NCI-H524 (cell line): ENCODE data around the gene PTP4A2.

Experiments
- DNase-seq, 2 experiments: peaks; one replicate each; lab custom pipeline; 2025; lab: John Stamatoyannopoulos, UW

PTP4A2 gene

DNA sequence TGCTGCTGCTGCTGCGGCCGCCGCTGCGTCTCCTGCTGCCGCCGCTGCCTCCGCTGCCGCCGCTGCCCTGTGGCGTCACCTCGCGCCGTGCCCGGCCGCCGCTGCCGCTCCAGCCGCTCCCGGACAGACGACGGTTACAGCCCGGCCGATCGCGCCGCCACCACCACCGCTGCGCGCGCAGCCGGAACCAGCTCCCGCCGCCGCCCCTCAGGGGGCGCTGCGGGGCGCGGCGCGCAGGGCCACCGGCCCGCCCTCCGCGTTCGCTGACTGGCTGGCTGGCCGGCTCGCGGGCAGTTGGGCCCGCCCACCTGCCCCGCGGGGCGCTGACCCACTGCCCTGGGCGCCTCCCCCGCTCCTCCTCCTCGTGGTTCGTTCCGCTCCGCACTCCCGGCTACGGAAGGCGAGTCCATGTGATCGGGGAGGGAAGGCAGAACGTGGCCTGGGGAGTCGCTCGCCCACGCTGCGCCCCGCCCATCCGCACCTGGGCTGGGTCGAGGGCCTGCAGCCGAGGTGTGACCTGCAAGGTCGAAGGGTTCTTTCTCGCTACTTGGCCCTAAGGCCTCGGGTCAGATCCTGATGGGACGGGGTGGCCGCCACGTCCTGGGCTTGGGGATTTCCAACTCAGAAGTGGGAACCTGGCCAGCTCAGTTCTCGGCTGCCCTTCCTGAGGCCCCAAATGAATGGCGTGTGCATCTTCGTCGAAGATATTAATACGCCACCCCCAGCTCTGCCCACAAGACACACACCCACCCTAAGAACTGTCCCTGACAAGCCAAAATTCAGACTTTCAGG is at the start of gene PTP4A2:
Gene PTP4A2 (minus strand): TSS at position 185 of the 792 bp plus-strand sequence. CDS start 19,303 bp downstream, outside the sequence.
- peak; percentile 73 to 89 for DNase-seq

DNA sequence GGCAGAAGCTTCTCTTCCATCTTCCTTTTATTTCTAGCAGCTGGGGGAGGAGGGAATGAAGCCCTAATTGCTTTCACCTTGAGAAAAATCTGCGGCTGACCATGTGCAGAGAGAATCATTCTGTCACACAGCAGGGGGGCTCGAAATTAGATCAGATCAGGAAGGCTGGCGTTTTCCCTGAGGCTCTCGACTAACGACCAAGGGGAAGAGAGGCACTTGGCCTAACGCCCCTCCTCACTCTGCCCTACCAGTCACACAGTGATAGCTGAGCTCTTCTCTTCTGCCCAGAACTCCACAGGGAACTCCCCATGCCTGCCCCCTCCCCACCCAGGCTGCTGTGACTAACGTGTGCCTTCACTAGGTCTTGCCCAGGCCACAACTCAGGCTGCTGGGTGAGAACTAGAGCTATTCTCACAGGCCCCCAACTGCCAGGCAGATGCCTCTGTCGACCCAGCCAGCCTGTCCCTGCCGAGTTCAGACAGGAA is 49.0 kb upstream of the PTP4A2 start:
- peak; percentile 64 to 71 for DNase-seq

DNA sequence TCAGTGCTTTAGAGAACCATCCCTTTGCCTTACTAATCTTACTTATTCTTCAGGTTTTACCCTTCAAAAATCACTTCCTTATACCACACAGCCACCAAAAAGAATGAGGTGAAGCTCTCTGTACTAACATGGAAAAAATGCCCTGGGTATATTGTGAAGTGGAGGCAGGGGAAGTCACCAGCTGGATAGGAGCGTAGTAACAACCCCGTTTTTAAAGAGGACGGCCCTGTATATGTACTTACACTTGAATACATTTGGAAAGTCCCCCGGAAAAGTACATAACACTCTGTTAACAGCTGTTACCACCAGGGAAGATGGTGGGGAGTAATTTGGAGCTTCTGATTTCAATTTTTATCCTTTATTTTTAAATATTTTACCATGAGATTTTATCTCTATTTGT is 47.3 kb upstream of the PTP4A2 start:
- DNase-seq: peak in 1 of 2 experiments; percentile 33

DNA sequence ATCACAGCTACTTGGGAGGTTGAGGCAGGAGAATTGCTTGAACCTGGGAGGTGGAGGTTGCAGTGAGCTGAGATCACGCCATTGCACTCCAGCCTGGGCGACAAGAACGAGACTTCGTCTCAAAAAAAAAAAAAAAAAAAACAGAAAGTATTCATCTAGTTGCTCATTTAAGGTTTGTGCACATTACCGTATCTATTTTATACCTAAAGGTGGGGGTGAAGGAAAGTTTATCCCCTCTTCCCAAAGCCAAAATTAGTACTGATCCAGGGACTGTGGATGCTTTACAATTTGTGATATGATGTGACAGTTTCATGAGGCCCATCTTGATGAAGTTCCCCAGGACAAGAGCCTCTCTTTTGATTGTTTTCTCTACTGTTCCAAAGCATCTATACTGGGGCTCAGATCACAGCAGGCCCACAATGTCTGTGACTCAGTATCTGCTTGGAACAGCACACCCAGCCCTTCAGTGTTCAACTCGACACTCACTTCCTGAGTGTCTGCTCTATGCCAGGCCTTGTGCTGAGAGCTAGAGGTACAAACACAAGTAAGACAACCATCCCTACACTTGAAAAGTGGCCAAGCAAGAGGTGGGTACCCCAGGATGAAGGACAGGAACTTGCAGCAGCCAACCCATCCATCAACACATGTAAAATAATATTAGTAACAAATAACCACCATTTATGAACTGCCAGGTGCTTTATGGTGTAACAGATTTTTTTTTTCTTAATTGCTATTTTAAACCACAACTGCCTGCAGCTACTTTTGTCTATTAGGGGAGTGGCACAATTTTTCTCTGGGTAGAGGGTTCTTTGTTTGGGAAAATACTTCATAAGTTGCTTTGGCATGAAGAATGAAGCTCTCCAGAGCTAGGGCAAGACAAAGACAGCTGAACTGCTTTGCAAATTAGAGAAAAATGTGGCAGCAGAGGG is 46.5 kb upstream of the PTP4A2 start:
- DNase-seq: no peak

DNA sequence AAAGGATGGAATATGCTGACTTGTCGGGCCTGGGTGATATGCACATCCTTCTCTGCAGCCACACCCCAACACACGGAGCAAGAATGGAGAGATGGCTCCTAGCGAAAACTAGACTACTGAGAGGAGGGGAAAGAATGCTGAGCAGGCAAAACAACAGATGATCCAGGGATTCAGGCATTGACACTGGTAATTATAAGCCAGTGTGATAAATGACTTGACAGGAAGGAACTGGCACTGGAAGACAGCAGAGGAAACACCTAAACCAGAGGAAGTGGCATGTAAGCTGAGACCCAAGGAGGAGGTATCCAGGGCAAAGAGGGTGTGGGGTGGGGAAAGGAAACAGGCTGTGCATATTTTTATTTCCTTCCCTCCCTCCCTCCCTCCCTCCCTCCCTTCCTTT is 43.8 kb upstream of the PTP4A2 start:
- peak in 1 of 2 experiments; percentile 27 for DNase-seq

DNA sequence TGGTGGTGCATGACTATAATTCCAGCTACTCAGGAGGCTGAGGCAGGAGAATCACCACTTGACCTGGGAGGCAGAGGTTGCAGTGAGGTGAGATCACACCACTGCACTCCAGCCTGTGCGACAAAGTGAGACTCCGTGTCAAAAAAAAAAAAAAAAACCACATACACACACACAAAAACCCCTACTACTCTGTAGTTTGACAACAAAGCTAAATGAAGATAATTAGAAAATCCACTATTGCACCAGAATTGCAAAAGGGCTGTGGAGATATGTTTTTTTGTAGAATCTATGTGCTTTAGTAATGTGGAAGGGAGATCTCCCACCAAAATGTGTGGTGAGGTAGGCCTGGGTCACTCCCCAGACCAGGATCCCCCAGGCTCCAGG is 43.3 kb upstream of the PTP4A2 start:
- no peak for DNase-seq

DNA sequence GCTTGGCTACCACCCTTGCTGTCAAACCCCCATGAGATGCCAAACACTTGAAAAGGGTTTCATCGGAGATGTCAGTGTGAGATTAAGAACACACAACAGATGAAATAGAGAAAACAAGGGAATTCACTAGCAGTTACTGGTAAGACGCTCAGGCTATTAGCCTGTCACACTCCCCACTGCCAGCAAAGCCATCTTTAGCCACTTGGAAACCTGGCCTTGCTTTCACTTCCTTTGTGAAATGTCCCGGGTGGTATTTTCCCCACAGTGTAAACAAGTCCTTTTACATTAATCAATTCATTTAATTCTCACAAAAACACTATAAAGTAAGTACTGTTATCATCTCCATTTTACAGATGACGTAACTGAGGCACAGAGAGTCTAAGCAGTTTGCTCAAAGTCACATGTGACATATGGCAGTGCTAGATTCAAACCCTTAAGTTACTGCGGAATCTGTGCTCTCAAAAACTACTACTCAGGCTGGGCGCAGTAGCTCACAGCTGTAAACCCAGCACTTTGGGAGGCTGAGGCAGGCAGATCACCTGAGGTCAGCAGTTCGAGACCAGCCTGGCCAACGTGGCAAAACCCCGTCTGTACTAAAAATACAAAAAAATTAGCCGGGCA is 42.8 kb upstream of the PTP4A2 start:
- no peak for DNase-seq

DNA sequence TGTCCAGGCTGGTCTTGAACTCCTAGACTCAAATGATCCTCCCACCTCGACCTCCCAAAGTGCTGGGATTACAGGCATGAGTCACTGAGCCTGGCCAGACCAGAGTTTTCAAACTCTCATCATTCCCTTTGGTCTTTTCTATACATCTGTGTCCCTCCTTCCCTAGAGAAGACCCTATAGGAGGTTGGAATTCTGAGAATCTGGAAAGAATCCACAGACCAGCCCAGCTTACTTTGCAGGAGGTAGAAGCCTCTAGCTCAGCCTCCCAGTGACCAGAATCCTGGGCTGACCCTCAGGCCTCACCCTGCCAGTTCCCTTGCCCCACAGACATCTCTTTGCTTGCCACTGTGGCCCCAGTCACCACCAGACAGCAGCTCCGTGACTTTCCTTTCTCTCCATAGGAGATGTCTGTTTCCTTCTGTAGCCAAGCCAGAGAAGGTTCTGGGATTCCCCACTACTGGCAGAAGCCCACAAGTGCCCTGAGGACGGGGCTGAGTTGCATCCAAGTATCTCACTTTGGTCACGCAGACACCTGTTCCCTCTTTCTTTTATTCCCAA is 40.8 kb upstream of the PTP4A2 start:
- no peak for DNase-seq

DNA sequence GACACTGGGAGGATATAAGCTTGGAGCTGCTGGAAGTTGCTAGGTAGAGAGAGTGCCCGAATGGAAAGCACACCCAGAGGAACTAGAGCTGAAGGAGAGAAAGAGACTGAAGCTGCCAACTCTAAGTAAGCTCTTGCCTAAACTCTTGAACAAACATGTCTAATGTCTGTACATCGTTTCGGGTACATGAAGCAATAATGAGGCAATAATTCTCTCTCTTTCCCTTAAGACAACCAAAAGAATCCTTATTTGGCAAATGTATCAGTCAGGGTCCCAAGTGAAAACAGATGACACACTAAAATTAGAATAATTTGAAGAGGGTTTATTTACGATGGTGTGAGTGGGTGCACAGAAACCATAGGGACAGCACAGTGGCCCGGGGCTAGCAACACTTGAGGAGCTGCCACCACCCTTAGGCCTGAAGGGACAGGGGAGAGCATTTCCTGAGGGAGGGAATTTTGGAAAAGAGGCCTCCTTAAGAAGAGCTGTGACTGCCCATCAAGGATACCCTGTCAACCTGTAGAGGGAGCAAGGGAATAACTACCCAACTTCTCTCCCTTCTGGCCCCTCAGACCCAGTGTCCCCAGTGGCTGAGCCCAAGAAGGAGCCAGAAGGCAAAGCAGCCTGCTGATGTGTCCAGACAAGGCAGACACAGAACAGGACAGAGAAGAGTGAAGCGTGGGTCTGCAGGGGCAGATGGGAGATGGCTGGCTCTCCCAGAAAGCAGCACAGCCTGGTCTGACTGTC is 39.4 kb upstream of the PTP4A2 start:
- peak; percentile 32 to 75 for DNase-seq

DNA sequence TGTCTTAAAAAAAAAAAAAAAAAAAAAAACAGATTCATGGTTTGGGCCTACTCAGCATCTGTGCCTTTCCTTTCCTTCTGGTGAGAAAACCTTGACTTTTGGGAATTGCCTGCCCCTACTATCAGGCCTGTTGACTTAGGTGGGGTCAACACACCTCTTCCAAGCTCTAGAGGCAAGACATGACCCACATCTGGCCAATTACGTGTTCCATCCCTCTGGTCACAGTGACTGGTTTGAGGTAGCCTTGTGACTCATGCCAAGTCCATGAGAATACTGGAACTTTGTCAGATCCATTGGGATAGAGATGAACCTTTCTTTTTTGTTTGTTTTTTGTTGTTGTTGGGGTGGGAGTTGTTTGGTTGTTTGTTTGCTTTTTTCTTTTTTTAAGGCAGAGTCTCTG is 38.2 kb upstream of the PTP4A2 start:
- no peak for DNase-seq

DNA sequence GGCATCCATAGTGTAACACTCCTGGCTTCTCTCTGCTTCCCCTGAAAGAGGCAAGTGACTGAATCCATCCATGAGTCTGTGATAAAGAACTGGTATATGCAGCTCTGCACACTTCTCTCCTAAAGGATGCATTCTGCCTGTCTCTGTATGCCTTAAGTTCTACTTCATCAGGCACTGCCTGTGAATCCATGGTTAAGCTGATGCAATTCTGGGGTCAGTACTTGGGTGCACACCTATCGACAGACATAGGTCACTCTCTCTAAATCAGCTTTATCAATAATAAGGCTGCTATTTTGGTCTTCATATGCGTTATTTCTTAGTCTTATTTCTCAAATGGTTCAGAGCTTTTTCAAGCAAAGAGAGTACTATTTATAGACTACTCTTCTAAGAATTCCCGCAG is 32.7 kb upstream of the PTP4A2 start:
- no peak for DNase-seq

DNA sequence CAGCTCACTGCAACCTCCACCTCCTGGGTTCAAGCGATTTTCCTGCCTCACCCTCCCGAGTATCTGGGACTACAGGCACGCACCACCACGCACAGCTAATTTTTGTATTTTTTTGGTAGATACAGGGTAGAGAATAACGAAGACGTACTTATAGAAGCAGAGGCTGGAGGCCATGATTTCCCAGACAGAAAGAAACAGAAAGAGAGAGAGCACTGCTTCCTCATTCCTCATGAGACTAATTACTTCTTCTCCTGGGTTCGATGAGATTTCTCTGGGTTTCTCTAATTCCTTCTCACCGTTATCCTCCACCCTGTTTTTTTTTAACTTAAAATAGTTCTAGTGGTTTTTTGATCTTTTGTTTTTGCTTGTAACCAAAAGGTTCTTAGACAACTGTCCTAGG is 23.4 kb upstream of the PTP4A2 start:
- DNase-seq: no peak

DNA sequence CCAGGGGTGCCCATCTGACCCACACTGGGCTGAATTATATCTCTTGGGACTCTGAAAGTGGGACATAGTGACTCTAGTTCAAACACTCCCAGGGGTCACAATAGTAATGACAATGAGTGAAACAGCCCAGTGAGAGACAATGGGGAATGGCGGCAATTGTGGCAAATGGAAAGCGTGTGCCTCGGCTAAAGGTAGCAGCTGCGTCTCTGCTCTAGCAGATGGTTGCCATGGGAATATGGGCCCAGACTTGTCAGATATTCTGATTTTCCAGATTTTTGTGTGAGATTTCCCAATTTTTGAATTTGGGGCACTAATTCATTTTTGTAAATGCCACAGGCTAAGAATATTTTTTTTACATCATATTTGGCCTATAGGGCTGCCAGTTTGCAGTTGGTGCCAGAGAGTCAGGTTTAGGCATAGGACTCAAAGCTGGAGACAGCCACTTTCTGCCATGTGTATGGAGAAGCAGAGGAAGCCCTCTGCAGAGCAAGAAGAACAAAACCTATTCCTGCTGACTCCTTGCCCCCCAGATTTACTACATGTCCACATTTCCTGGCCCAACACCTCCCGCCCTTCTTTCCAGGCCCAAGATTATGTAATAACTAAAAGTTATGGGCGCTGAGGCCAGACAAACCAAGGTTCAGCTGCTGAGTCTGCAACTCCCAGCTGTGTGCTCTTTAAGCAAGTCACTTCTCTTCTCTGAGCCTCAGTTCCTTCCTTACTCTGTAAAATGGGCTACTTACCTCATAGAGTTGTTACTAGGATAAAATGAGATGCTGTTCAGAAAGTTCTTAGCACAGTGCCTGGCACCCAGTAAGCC is 21.6 kb upstream of the PTP4A2 start:
- no peak for DNase-seq

DNA sequence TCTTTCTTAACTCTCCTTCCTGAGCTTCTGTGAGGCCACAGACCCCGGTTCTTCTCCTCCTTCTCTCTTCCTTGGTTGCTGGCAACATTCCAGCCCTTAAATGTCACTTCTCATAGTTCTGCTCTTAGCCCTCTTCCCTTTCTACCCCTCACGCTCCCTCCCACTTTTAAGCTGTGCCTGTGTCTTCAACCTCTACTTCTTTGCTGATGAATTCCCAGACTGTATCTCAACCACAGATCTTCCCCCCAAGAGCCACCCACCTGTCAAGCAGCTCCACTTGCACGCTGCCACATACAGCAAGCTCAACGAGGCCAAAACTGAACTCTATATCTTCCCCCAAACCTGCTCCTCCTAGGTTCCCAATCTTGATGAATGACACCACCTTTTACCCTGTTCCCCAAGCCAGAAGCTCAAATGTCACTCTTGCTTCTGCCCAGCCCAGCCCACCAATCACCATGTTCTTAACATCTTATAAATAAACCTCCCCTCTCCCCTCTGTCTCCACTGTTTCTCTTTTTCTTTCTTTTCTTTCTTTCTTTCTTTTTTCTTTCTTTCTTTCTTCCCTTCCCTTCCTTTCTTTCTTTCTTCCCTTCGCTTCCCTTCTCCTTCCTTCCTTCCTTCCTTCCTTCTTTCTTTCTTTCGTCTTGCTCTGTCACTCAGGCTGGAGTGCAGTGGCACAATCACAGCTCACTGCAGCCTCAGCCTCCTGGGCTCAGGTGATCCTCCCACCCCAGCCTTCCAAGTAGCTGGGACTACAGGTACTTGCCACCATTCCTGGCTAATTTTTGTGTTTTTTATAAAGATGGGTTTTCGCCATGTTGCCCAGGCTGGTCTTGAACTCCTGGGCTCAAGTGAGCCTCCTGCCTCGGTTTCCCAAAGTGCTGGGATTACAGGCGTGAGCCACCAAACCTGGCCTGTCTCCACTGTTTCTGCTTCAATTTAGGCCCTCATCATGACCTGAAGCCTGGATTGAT is 19.8 kb upstream of the PTP4A2 start:
- DNase-seq: no peak

DNA sequence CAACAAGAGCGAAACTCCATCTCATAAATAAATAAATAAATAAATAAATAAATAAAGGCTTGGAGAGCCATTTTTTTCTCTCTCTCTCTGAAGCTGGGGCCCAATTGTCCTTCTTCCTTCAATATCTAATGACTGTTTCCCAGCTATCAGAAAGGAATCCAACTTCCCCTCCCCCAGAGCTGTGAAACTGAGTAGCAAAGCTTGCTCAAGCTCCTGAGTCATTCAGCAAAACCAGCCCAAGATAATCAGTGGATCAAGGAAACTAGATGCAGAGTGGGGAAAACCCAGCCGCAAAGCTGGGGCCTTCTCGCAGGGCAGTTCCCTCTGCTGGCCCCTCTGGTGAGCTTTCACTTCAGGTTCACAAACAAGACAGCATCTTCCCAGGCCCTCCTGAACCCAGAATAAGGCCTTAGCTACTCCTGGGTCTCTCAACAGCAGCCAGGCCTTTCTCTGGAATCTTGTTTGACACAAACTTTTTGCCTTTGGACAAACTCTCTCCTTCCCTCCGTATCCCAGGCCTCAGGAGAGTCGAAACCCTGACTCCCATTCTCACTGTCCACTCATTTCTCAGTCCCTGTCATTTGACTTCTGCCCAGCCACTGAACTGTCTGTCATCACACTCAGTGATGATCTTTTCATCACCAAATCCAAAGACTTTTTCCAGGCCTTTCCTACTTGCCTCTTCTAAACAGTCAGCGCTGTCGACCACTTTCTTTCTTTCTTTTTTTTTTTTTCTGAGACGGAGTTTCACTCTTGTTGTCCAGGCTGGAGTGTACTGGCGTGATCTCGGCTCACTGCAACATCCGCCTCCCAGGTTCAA is 18.0 kb upstream of the PTP4A2 start:
- no peak for DNase-seq

DNA sequence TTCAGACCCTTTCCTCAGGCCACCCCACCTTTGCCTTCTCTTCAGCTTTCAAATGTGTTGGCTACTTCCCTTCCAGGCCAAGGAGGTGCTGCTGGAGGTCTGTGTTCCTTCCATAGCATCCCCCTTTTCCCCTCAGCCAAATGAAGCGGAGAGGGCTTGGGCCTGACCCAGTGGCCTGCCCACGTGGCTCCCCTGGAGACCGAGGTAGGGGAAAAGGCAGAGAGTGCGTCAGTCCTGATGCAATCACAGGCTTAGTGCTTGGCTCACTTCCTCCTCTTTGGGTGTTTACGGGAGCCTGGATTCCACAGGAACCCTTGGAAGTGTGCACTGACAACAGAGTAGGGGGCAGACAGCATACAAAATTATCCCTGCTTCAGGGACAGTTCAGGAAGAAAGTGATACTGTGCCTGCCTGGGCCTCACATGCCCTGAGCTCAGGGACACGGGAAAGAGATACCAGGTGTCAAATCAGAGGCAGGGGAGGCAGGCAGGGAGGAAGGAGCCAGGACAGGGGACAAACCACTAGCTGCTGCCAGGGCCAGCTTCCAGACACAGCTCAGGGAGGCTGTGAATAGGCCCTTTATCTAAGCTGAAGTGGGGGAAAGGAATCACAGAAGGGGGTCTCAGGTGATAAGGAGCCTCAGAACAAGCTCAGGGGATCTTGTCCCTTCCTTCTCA is 16.6 kb upstream of the PTP4A2 start:
- no peak for DNase-seq

DNA sequence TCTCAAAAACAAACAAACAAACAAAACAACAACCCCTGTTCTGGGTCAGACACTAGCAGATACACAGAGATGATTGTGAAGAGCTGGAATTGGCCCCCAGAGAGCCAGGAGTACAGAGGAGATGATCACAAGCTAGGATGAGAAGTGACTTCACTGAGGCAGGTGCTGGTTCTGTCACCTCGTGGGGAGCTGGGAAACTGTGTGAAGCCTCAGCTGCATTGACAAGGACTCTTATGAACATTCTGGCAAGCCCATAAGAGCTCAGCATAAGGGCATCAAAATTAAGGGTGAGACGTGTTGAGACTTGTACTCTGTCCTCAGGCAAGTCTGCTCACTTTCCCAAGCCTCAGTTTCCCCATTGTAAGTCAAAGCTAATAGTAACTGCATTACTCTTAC is 14.7 kb upstream of the PTP4A2 start:
- no peak for DNase-seq

DNA sequence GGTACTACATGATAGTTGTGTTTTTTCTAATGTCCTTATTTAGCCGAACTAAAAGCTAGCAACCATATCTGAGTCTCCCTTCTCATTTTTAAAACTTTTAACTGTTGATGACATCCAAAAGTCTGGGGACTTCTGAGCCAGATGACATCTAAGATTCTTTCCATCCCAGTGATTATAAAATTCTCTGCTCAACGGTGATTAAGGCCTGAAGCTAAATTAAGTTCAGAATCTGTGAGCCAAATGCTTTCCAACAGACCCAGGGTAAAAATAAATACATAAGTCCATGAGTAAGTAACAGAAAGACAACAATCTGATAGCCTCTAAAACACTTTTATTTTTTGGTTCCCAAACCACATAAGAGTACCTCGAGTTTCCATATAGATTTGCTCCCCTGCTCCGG is 13.1 kb upstream of the PTP4A2 start:
- DNase-seq: no peak
